ENCODE measurements around the gene PANK3.
"Not testable (repeated sequence)": the region's sequence is repeated elsewhere in the genome, so short reads cannot be mapped to it uniquely, and the experiment has no call there.

Gene PANK3

DNA sequence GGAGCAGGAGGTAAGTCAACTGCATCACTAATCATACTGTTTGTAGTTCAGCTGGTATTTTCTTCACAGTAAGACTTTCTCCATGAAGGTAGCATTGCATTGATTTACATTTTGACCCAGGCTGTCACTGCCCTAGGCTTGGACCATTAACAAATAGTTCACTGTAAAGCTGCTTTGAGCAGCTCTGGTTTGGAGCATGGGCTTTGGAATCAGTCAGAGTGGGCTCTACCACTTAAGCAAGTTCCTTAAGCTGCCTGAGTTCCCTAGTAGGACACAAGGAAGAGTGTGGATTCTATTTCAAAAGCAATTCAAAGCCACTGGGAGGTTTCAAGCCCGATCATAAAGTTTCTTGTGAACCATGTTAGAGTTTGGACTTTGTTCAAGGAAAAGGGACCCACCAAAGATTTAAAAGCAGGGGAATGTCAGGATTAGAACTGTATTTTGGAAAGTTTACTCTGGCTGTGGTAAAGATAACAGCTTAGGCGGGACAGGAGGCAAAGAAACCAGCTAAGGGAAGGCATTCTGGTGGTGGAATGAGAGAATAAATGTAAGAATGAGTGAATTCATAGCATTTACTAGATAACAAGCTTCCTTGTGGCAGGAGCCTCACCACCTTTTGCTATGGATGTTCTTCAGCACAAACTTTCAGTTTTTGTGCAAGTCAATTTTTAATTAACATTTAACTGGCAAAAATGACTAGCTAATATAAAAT lies 12.3 kb upstream of the PANK3 start:
- no peak for DNase-seq (ENCODE audit: low read depth)

DNA sequence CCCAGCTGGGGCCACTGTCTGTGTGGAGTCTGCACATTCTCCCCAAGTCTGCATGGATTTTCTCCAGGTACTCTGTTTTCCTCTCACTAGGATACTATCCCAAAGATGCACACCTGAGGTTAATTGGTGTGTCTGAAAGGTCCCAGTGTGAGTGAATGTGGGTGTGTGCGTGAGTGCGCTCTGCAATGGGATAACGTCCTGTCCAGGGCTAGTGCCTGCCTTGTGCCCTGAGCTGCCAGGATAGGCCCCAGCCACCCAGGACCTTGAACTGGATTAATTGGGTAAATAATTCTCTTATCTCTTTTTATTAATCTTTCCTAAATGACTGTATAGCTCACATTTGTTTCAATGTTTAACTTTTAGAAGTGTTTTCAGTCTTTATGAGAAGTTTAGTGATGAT lies 11.5 kb upstream of the PANK3 start:
- no peak for DNase-seq (ENCODE audit: low read depth)

DNA sequence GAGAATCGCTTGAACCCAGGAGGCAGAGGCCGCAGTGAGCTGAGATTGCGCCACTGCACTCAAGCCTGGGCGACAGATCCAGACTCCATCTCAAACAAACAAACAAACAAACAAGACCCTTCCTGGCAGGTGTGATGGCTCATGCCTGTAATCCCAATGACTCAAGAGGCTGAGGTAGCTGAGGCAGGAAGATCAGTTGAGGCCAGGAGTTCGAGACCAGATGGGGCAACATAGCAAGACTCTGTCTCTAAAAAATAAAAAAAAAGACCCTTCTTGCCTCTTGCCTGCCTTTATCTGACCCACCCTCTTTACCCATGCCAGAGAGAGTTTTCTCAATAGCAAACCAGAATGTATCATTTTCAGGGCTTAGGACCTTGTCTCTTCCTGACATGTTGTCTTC lies 8.8 kb upstream of the PANK3 start:
- DNase-seq (ENCODE audit: low read depth) = no peak

DNA sequence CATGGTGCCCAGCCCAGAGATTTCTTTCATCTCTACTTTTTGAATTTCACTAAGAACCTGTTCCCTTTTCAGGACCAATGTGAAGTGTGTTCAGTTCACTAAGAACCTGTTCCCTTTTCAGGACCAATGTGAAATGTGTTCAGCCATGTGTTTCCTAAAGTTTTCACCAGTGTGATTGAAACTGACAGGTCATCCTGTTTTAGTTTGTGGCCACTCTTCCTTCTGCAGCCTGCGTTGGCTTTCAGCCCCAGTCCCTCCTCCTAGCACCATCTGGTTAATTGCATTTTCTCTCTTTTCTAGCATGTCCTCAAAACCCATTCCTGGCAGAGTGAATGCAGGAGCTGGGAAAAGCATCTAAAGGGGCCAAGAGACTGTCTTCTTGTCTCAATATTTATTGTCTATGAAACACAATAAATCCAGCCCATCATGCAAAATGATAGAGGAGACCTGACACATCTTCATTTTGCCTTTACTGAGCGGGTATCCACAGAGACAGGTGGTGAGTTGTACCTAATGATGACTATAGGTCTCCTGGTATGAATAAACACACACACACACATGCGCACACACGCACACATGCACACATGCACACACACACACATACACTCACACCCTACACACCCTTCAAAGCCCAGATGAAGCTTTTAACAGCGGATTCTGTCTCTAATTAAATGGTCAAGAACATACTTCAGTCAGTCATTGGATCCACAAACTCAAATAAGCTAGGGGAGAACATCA lies 6.1 kb upstream of the PANK3 start:
- DNase-seq (ENCODE audit: low read depth) = no peak

DNA sequence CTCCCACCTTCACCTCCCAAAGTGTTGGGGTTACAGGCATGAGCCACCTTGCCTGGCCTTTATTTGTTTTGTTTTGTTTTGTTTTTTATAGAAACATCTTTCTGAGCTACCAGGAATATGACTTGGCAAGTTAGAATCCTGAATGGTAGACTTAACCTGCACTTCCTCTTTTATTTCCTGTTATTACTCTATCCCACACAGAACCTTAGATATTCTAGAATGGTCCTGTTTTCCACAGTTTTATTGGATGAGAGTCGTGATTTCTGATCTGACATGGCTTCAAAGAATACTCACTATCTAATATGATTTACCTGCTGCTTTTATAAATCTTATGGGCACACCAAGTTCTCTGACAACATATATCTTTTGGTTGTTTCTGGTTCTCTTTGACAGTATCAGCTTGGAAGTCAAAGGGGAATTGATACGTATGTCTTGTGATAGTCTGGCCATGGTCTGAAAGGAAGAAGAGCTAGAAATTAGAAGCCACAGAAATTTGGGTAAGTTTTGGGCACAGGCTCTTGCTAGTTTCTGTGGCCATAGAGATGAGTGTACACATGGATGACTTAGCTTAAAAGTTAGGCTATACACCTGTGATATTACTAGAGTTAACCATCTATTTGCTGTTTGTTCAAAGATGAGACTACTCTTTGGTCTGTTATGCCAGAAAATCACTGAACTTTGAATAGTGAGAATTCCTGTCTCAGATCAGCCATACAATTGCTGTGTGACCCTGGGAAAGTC lies 4.7 kb upstream of the PANK3 start:
- DNase-seq (ENCODE audit: low read depth) = no peak

DNA sequence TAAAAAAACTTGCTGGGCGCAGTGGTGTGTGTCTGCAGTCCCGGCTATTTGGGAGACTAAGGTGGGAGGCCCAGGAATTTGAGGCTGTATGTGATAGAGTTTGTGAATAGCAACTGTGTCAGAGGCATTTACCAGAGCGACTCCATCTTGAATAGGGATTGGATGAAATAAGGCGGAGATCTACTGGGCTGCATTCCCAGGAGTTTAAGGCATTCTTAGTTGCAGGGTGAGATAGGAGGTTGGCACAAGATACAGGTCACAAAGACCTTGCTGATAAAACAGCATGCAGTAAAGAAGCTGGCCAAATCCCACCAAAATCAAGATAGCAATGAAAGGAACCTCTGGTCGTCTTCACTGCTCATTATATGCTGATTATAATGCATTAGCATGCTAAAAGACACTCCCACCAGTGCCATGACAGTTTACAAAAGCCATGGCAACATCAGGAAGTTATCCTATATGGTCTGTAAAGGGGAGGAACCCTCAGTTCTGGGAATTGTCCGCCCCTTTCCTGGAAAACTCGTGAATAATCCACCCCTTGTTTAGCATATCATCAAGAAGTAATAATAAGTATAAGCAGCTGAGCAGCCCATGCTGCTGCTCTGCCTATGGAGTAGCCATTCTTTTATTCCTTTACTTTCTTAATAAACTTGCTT lies 1.8 kb upstream of the PANK3 start:
- DNase-seq (ENCODE audit: low read depth) = not testable (repeated sequence)

DNA sequence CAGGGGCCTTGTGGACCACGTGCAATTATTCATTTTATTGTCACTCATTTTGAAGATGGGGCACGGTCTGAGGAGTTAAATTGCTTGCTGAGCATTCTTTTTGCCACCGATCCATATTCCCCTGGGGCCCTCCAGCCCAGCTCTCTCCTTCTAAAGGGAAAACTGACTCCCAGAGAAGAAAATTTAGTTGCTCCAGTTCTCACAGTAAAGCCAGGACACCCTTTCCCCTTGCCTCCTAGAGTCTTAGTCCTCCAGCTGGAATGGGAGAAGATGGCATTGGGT lies 1.0 kb upstream of the PANK3 start:
- DNase-seq (ENCODE audit: low read depth) = no peak

DNA sequence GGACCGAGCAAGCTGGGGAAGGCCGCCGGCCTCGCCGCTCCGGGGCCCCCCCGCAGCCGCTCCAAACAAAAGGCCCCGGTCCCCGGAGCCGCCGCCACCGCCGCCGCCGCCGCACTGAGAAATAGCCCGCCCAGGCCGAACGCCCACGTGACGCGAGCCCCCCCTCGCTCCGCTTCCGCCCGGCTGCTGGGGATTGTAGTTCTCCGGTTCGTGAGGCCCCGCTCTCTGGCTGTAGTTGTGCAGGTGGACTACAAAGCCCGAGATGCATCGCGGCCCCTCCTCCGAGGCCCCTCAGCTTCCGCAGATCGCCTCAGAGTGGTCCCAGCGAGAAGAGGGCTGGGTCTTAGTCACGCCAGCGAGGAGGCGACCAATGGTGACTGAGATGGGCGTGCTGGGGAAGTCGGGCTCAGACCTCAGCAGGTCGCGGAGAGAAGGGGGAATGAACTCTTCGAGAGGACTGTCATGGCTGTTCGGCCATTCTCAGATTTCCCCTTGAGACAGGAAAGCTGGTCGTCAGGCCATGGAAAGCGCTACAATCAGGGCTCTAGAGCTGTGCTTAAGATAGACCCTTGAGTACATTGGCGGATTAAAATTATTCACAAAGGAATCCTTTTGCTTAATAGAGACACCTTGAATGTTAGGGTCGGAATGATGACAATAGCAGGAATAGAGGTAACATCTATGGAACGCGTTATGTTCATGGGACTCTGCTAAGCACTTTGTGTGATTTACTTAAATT lies 489 bp upstream of the PANK3 start:
- DNase-seq (ENCODE audit: low read depth) = peak; percentile 96

DNA sequence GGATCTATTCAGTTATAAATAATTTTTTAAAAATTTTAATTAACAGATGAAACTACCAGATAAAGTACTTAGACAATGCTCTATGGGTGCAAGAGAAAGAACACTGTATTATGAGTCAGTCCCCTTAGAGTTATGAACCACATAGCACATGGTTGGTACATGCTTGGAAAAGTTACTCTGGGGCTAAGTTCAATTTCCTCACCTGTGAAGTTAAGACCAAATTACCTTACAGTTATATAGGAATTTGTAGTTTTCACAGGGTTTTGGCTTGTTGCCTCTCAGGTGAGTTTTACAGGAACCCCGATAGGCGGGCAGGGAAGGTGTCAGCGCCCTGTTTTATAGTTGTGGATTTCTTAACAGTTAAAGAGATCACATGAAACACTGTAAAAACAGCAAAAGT lies 1.2 kb downstream of the PANK3 start:
- DNase-seq (ENCODE audit: low read depth) = no peak

DNA sequence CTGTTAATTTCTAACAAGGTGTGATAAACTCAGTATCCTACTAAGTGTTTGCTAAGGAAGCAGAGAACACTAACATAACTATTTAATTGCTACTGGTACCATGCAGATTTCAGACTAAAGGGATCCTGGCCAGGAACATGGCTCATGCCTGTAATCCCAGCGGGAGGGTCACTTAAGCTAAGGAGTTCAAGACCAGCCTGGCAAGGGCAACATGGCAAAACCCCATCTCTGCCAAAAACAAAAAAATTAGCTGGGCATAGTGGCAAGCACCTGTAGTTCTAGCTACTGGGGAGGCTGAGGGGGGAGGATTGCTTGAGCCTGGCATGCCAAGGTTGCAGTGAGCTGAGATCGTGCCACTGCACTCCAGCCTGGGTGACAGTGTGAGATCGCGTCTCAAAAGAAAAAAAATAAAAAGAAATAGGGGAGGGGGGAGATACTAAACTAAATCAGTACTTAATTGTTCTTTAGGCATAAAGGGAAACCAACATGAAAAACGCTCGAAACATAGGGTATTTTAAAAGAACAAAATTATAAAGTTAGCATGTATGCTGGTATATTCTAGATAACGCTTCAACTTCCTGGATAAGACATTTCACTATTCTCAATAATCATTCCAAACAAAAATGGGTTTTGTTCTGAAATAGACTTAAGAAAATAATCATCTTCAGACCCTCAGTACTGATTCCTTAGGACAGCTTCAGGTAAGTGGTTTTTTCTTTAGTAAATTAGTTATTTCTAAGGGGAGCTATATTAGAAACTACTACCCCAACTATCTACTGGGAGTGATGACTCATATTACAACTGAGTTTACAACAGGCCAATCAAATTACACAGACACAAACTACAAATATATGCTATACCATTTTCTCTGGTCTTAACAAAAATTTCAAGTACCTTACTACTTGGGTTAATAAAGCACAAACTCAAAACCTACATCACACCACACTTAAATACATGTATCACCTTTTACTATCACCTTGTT lies 3.5 kb downstream of the PANK3 start:
- no peak for DNase-seq (ENCODE audit: low read depth)

DNA sequence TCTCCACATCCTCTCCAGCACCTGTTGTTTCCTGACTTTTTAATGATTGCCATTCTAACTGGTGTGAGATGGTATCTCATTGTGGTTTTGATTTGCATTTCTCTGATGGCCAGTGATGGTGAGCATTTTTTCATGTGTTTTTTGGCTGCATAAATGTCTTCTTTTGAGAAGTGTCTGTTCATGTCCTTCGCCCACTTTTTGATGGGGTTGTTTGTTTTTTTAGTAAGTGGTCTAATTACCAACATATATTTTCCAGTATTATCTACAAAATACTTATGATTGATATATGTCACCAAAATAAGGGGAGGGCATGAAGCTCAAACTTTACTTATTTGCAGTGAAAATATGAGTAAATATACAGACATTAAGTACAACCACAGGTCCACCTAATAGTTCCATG lies 5.0 kb downstream of the PANK3 start:
- not testable (repeated sequence) for DNase-seq (ENCODE audit: low read depth)

DNA sequence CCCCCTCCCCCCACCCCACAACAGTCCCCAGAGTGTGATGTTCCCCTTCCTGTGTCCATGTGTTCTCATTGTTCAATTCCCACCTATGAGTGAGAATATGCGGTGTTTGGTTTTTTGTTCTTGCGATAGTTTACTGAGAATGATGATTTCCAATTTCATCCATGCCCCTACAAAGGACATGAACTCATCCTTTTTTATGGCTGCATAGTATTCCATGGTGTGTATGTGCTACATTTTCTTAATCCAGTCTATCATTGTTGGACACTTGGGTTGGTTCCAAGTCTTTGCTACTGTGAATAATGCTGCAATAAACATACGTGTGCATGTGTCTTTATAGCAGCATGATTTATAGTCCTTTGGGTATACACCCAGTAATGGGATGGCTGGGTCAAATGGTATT lies 5.5 kb downstream of the PANK3 start:
- DNase-seq (ENCODE audit: low read depth) = not testable (repeated sequence)

DNA sequence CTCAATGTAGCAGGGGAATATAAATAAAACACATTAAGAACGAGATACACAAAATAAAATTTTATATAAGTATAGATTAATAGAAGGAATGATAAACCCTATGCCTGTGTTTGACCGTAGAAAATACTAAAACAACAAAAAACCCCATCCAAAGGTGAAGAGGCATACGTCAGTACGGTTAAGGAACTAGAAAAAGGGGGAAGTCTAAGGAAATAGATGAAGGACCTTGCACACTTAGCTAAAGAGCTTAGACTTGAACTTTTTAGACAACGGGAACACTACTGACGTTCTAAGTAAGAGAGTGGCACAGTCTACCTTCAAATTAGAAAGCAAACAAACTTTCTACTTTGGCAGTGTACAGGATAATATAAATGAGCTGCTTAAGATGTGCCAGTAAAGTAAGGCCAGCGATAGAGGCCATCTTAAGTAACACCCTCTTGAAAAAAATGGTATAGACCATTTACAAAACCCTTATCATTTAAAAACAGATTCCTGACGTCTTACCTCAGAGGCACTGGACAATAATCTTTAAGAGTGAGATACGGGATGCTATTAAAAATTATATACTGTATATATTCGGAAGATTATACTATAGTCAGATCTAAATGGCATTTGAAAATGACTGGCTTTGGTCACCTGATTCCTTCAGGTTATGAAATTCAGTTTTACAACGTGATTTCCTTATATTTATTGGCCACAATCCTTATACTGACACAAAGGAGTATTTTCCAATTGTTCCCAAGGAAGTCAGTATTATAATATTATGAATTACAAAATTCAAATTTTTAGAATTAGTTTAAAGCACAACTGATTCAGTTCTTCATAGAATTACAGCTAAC lies 8.5 kb downstream of the PANK3 start:
- no peak for DNase-seq (ENCODE audit: low read depth)

DNA sequence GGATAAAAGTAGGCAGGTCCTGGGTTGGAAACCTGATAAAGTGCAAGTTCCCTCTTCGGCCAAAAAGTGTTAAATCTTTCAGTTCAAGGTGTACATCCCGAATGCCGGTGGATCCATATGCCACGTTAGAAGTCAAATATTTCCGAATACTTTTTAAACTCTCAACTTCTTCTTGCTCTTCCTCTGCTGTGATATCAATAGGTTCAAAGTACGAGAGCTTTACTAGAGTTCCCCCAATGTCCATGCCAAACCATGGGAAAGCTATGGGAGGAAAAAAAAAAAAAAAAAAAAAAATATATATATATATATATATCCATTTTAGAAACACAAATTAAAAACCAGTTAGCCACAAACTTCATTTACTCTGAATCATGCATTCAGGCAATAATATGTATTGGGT lies 10.4 kb downstream of the PANK3 start:
- DNase-seq (ENCODE audit: low read depth) = no peak

DNA sequence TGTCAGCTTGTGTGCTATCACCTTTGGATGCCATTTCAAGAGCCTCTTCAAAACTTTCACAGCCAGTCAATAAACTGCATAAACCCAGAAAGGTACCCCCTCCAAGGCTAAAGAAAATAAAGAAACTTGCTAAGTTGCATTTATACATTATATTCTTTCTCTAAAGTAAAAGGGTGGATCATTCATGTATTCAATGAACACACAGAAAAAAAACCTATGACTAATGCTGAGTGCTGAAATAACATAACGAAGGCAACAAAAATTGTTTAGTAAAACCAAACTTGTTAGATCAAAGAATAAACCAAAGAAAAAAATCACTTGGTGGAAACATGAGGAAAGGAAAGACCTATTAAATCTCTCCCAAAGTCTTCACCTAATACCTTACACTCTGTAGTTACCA lies 15.2 kb downstream of the PANK3 start:
- no peak for DNase-seq (ENCODE audit: low read depth)

DNA sequence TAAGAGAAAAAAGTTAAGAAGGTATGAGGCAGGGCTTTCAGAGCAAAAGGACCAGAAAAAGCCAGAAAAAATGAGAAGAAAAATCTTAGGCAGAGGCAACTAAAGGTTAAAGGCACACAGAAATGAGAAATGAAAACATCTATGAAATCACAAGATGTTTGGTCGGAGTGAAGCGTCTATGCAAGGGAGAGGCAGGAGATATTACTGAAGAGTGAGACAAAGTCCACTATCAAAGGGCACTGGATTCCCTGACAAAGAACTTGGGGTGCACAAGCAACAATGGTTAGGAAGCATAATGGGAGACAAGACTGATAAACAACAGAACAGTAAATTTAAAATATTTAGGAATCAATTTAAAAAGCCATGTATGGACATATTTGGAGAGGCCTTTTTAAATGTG lies 16.9 kb downstream of the PANK3 start:
- DNase-seq (ENCODE audit: low read depth) = no peak

DNA sequence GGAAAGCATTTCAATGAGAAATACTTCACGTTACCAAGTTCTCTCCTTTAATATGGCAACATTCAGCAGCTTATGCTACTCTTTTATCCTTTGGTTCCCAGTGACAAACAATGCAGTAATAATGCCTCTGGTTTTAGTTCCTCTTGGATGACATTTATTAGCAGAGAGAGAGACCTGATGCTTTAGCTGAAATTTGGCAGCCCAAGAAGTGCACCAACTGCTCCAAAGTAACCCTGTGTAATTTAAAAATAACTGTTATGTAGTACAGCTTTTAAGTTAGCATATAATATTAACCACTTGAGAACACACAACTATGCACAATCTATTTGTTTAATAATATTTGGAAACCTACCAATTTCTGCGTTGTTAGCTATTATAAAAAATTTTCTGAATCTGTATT lies 21.8 kb downstream of the PANK3 start:
- DNase-seq (ENCODE audit: low read depth) = no peak

DNA sequence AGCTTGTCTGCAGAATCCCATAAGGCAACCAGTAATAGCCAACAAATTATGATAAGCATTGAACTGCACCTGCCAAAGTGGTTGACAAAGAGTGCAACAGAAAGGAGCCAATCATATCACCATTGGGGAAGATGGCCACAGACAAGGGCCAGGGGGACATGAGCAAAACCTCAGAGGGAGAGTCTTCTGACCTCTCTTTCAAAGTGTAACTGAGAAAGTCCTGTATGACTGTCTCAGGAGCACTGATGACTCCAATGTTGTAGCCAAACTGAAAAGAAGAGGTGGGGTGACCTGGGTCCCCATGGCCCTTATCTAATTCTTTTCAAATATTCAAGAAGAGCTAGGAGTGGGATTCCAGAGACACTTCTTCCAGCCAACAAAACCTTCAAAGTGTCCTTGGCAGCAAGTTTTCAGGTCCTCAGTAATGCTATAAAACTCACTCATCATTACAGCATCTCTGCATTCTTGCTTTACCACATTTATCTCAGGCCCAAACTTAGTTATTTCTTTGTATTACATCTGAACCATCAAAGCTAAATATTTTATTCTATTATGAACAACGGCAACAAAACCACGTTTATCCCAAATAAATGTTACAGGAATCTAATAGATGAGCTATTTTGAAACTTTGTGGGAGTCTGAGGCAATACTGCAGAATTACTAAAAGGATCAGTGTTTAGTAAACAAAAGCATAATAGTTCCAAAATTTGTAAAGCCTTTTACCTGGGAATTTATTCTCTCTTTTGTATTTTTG lies 25.6 kb downstream of the PANK3 start:
- DNase-seq (ENCODE audit: low read depth) = no peak

DNA sequence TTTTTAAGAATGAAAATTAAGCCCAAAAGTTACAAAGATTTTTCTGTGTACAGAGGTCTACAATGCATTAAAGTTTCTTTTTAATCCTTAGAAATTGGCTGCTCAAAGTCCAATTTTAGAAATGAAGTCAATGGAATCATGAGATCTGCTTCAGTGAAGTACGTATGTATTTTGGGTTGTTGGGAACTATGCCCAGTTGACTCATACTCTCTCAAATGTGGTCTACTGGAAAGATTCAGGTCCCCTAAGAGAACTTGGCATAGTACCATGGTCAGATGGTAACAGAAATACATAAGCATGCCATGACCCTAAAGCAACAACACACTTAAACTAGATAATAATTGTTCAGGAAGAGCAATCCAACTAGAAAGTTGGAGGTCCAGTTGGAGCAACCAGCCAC lies 27.0 kb downstream of the PANK3 start:
- no peak for DNase-seq (ENCODE audit: low read depth)

Measured in activated T-helper 9 cell treated with anti-CD3 and anti-CD28 coated beads, Interleukin-2, amount 50 U/mL, for 16 hours (primary cell).